Measurements from ENCODE around the gene EPHB6.

The EPHB6 gene

GRCh38 chr7:142915315-142915714 lies 60.4 kb downstream of the EPHB6 start:
- TF ChIP-seq, protein P1, sequence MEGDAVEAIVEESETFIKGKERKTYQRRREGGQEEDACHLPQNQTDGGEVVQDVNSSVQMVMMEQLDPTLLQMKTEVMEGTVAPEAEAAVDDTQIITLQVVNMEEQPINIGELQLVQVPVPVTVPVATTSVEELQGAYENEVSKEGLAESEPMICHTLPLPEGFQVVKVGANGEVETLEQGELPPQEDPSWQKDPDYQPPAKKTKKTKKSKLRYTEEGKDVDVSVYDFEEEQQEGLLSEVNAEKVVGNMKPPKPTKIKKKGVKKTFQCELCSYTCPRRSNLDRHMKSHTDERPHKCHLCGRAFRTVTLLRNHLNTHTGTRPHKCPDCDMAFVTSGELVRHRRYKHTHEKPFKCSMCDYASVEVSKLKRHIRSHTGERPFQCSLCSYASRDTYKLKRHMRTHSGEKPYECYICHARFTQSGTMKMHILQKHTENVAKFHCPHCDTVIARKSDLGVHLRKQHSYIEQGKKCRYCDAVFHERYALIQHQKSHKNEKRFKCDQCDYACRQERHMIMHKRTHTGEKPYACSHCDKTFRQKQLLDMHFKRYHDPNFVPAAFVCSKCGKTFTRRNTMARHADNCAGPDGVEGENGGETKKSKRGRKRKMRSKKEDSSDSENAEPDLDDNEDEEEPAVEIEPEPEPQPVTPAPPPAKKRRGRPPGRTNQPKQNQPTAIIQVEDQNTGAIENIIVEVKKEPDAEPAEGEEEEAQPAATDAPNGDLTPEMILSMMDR (IDR thresholded peaks at IDR 0.05; ENCODE audit: borderline replicate concordance, control extremely low read depth, extremely low read depth, insufficient read depth, missing control alignments) = no peak
- in situ Hi-C loops (cut with MboI; ENCODE audit: low sequenced_read_pairs, unreplicated experiment) = no loop called here
- DNase-seq (ENCODE audit: low spot score) = no peak

- in situ Hi-C loops (cut with MboI; ENCODE audit: low sequenced_read_pairs, unreplicated experiment) = no loop called here
- TF ChIP-seq, protein P1 (IDR thresholded peaks at IDR 0.05; ENCODE audit: borderline replicate concordance, control extremely low read depth, extremely low read depth, insufficient read depth, missing control alignments) = no peak
- DNase-seq (ENCODE audit: low spot score) = no peak
Measured at GRCh38 chr7:142916508-142916907, 61.6 kb downstream of the EPHB6 start.

- TF ChIP-seq, protein P1 (IDR thresholded peaks at IDR 0.05; ENCODE audit: borderline replicate concordance, control extremely low read depth, extremely low read depth, insufficient read depth, missing control alignments) = no peak
- in situ Hi-C loops (cut with MboI; ENCODE audit: low sequenced_read_pairs, unreplicated experiment) = no loop called here
- no peak for DNase-seq (ENCODE audit: low spot score)
Measured at GRCh38 chr7:142917447-142917846, 62.6 kb downstream of the EPHB6 start.

DNA sequence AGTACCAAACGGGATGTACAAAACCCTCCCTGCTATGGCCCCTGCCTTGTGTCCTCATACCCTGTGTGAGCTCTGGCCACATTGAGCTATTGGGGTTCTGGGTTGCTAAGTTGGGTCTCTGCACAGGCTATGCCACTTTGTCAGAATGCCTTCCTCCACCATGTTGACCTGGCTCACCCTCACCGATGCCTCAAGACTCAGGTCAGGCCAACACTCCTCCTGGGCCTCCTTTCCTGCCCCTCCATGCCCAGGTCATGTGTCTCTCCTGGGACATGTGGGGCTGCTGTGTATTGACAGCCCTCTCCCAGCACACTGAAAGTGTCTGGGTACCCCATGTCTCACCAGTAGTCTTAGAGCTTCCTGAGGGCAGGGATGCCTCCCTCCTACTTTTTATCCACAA lies 64.0 kb downstream of the EPHB6 start:
- TF ChIP-seq, protein P1 (IDR thresholded peaks at IDR 0.05; ENCODE audit: borderline replicate concordance, control extremely low read depth, extremely low read depth, insufficient read depth, missing control alignments) = no peak
- no peak for DNase-seq (ENCODE audit: low spot score)
- in situ Hi-C loops (cut with MboI; ENCODE audit: low sequenced_read_pairs, unreplicated experiment) = no loop called here

GRCh38 chr7:142919656-142920055 lies 64.8 kb downstream of the EPHB6 start:
- in situ Hi-C loops (cut with MboI; ENCODE audit: low sequenced_read_pairs, unreplicated experiment) = no loop called here
- no peak for DNase-seq (ENCODE audit: low spot score)

More at GRCh38 chr7:142919656-142920055, 64.8 kb downstream of the EPHB6 start:
- TF ChIP-seq, protein P1 (IDR thresholded peaks at IDR 0.05; ENCODE audit: borderline replicate concordance, control extremely low read depth, extremely low read depth, insufficient read depth, missing control alignments) = no peak
